ENCODE data around the gene DNAAF9.

DNAAF9 gene

DNA sequence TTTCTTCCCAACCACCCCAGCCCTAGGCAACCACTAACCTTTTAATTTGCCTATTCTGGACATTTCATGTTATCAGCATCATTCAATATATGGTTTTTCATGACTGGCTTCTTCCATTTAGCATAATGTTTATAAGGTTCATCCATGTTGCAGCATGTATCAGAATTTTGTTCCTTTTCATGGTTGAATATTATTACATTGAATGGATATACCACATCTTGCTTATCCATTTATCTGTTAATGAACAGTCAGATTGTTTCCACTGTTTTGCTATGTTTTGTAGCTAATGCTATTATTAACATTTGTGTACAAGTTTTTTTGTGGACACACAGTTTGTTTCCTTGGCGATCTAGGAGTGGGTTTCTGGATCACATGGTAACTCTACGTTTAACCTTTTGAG, 3.0 kb upstream of the DNAAF9 start:
- no peak for DNase-seq (ENCODE audit: low read depth)

DNA sequence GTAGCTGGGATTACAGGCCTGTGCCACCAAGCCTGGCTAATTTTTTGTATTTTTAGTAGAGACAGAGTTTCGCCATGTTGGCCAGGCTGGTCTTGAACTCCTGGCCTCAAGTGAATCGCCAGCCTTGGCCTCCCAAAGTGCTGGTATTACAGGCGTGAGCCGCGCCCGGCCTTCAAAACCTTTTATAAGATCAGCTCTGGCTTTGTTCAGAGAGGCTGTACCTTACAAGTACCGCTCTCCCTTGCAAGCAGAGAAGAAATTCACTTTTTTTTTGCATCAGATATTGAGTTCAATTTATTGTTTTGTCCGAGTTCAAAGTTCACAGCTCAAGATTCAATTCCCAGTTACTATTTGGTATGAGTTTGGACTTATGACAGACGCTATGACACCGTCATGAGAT, 1.9 kb upstream of the DNAAF9 start:
- DNase-seq (ENCODE audit: low read depth) = no peak

DNA sequence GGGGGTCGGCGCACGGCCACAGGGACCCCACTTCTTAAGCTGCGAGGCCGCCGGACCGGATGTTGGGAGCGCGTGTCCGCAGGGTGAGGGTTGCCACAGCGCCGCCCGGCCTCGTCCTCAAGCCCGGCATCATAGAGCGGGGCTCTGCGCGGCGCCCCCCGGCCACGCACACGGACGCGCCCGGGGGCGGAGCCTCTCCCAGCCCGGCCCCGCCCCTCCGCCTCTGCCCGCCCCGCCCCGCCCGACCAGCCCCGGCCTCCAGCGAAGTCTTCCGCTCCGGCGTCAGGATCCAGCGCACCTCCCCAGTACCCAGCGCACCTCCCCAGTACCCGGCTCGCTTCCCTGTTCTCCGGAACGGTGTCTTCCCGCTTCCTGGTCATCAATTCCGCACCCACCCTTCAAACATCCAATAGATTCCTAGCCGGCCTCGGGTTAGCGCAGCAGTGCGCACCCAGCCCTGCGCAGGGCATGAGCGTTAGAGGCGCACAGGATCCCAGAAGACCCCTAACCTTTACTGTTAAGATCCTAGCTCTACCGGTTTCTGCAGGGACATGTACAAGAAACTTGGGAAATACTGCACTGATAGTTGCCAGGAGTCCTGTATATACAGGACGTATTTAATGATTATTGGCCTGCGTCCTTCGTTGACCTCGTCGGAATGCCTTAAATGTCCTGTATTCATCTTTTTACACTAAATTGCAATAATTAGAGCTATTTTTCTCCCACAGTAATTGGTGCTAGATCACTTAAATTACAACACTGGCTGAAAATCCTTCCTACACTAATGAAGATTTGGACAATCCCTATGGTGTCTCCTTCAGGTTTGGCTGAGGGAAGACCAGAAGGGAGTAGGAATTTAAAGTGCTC, 535 bp upstream of the DNAAF9 start:
- DNase-seq (ENCODE audit: low read depth) = peak; percentile 44

DNA sequence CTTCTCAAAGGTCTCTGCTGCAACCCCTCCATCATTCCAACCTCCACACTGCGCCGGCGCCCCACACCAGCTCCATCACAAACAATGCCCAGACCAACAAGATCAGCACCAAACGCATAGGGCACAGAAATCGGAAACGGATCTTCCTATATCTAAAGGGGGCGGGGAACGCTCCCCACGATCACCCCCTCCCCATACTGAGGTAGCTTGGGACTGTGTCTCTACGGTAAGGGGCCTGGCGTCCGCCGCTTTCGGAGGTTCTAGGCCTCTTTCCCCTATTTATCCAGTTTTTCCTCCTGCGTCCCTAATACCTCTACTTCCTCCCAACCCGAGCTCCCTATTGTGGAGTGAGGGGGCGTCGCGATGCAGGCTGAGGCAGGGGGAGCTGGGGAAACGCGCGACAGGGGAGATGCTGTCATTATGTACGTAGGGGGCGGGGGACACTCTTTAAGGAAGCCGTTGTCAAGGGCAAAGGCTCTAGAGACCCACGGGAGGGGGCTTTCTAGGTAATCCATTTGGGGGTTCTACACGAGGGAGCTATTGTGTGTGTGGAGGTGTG, 909 bp downstream of the DNAAF9 start:
- DNase-seq (ENCODE audit: low read depth) = no peak

GRCh38 chr20:3405696-3406358, 1.6 kb downstream of the DNAAF9 start:
- DNase-seq (ENCODE audit: low read depth) = no peak

DNA sequence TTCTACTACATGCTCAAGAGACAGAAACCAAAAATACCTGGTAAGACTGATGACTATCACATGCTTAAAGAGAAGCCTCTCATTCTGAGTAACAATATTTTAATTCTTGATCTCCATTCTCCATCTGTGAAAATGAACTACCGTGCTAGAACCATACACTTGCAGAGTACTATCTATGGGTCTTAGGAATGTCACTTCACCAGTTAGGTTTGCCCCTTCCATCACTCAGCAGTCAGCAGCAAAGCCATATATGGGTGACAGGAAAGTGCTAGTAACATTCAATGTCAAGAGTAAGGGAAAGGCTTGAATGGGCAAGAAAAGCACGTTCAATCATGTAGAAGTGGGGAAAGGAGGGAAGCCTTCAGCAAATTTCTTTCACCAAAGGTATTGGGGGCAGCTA, 2.3 kb downstream of the DNAAF9 start:
- no peak for DNase-seq (ENCODE audit: low read depth)

DNA sequence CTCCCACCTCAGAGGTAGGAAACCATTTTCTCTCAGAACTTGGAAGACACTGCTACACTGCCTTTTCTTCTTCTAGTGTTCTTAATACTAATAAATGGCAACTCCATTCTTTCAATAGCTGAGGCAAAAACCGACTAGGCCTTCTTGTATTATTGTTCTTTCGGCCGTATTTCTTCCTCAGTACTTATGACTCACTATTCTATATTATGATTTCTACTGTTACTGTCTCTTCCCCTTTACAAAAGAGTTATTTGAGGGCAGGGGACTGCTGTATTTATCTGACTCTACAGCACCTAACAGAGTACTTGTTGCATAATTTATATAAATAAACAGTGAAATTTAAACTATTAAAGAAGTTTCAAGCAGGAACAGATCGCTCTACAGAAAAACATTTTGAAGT, 3.1 kb downstream of the DNAAF9 start:
- DNase-seq (ENCODE audit: low read depth) = no peak

- no peak for DNase-seq (ENCODE audit: low read depth)
These were observed 3.7 kb downstream of the DNAAF9 start for GRCh38 chr20:3403741-3404140.

GRCh38 chr20:3402453-3402852, 5.0 kb downstream of the DNAAF9 start:
- no peak for DNase-seq (ENCODE audit: low read depth)

DNA sequence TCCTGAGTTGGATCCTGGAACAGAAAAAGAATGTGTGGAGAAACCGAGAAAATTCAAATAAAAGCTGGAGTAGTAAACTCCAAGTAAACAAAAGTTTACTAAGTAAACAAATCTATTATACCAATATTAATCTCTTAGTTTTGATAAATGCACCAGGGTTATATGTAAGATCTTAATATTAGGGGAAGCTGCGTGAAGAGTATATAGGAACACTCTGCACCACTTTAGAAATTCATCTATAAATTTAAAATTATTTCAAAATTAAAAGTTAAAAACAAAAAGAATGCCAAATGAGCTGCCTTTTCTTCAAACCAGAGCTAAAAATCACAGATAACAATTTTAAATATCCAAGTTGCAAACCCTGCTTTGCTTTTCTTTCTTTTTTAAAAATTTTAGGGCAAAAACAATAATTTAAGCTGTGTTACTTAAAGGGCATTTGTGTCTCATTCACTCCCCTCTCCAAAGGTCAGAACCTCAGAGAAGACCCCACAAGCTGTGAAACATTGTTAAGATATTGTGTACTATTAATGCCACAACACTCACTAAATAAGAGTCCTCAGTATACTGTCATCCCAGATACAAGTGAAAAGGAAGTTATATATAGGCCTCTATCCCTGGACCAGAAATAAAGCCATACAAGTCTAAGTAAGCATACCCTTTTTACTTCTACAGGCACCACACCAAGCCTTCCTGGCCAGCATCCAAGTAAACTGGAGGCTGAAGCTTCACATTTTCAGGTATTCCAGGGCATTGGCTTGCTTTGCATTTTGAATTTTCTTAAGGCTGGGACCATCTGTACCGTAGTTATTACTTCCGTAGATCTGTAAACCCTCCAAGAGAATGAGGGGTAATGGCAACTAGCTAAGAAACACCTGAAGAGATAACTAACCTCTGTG, 7.0 kb downstream of the DNAAF9 start:
- no peak for DNase-seq (ENCODE audit: low read depth)

DNA sequence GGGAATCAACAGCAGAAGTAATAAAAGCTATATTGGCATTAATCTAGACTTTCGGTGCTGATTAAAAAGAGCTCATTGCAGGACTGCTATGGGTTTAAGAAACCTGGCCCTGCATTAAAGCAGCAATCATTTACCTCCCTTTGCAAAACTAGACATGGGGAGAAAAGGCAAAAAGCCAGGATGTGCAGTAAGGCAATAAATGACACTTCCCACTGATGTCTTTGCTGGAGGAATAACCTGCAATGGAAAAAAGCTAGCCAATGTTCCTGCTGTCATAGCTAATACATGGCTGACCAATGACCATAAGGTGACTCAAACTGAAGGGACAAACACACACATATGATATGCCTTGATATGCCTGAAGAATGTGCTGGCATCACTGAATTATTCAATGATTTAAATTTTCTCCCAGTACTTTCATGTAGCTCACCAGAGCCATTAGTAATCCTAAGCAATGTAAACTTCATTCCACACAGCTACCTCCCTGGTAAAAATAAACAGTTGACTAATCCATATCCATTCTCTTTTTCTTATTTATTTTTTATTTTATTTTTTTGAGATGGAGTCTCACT, 8.7 kb downstream of the DNAAF9 start:
- DNase-seq (ENCODE audit: low read depth) = no peak

- DNase-seq (ENCODE audit: low read depth) = no peak
These were observed 11.0 kb downstream of the DNAAF9 start for GRCh38 chr20:3396492-3396891.

- DNase-seq (ENCODE audit: low read depth) = no peak
These were observed 14.7 kb downstream of the DNAAF9 start for GRCh38 chr20:3392756-3393155.

GRCh38 chr20:3390759-3391425, 16.6 kb downstream of the DNAAF9 start:
- no peak for DNase-seq (ENCODE audit: low read depth)

DNA sequence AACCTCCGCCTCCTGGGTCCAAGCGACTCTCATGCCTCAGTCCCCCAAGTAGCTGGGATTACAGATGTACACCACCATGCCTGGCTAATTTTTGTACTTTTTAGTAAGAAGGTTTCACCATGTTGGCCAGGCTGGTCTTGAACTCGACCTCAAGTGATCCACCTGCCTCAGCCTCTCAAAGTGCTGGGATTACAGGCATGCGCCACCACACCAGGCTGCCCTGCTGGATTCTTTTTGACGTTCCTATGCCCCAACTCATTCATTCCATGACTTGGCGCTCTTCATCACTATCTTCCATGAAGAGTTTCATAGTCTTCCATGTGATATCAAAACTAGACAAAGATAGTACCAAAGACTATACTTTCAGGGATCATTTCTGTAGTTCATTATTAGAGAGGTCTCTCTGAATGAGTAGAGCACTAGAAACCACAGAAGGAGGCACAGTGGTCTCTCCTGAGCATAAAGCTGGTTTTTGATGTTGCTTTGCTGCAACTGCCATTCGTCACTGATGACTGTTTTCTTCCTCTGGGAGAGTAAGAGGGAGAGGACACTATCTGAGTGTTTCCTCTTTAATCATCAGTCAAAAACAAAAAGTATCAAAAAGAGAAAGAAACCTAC, 23.5 kb downstream of the DNAAF9 start:
- no peak for DNase-seq (ENCODE audit: low read depth)

DNA sequence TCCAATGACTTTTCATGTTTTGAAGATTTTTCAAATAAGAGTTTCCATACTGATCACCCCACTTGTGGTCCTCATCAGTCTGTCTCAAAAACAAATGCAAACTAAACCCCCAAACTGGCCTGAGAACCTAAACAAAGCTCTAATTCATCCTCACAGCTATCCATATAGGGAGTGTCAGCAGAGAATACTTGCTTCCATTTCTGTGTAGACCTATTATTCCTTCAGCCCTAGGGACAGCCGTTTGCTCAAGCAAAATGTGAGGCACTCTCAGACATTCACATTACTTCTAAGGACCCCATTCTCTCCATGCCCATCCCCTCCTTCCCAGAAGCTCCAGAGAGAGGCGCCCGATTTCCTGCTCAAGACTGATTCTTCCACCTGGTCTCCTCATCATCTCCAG, 24.6 kb downstream of the DNAAF9 start:
- DNase-seq (ENCODE audit: low read depth) = no peak

- DNase-seq (ENCODE audit: low read depth) = no peak
These were observed 27.0 kb downstream of the DNAAF9 start for GRCh38 chr20:3380228-3381070.

DNA sequence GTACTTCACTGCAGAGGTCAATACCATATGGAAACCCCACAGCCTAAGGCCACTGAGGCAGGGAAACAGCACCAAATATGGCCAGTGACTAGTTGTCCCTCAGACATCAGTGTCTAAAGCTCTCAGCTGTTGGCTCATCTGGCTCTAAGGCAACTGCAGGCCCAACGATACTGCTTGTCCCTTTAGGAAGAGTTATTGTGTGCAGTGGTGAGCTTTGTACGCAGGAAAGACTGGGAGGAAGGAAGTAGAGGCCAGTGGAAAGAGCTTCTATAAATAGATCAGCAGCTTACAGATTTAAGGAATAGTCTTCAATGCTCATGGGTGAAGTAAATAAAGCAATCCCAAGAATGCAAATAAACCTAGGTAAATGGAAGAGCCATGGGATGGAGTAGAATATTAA, 29.3 kb downstream of the DNAAF9 start:
- no peak for DNase-seq (ENCODE audit: low read depth)

- DNase-seq (ENCODE audit: low read depth) = no peak
These were observed 29.8 kb downstream of the DNAAF9 start for GRCh38 chr20:3377644-3378043.

- no peak for DNase-seq (ENCODE audit: low read depth)
These were observed 33.2 kb downstream of the DNAAF9 start for GRCh38 chr20:3374296-3374695.
